Right lobe of liver (tissue), 6 donors: ENCODE data around the gene NUFIP2. TPM values are rescaled to one million over a fixed set of nuclear protein-coding genes. Genes with fewer than 3 reads are reported as not detected.
"Not testable (repeated sequence)": the region's sequence is repeated elsewhere in the genome, so short reads cannot be mapped to it uniquely, and the experiment has no call there.

Experiments
- ATAC-seq, 4 donors: fragments of 200-7000 bp; cut with Tn5 transposase; one replicate each; pipeline ENCODE4 v1.9.1; 2020; ENCODE audit warnings: mild to moderate bottlenecking in 4 of 4, moderate library complexity in 4 of 4
- DNase-seq, 3 donors: peaks; one replicate each; pipeline ENCODE4 v3.0.0-alpha.2; 2020
- H3K27ac ChIP-seq, 3 donors: fragments of 200-600 bp; one replicate each; pipeline ENCODE4 v1.8.0; 2022
- H3K27me3 ChIP-seq, 2 donors: fragments of 200-600 bp; one replicate each; pipeline ENCODE4 v1.8.0; 2022
- H3K36me3 ChIP-seq, 4 donors: fragments of 200-600 bp; sonication (generic) in 1 of 4; one replicate each; pipeline versions ENCODE4 v1.5.1 to v1.8.0; 2017 to 2022; ENCODE audit warnings: control low read depth in 1 of 4
- H3K4me1 ChIP-seq, 4 donors: fragments of 200-600 bp; sonication (generic) in 1 of 4; one replicate each; pipeline versions ENCODE4 v1.5.1 to v1.8.0; 2017 to 2022; ENCODE audit warnings: control low read depth in 1 of 4
- H3K4me3 ChIP-seq, 3 donors: fragments of 200-600 bp; one replicate each; pipeline ENCODE4 v1.8.0; 2022
- H3K9me3 ChIP-seq, 4 donors: fragments of 200-600 bp; sonication (generic) in 1 of 4; one replicate each; pipeline versions ENCODE4 v1.5.1 to v1.8.0; 2017 to 2022; ENCODE audit warnings: control low read depth in 1 of 4
- CTCF ChIP-seq, 4 donors: fragments of 200-600 bp in 3 of 4; fragments of 450-650 bp in 1 of 4; IDR thresholded peaks; one replicate each; pipeline versions ENCODE4 v1.5.1 to v1.8.0; 2016 to 2022; ENCODE audit warnings: antibody characterized with exemption in 4 of 4, mild to moderate bottlenecking in 2 of 4
- POLR2A ChIP-seq: fragments of 450-650 bp; IDR thresholded peaks from one replicate; pipeline ENCODE4 v1.6.1; 2017; ENCODE audit warnings: antibody characterized with exemption, mild to moderate bottlenecking
- WGBS: methylation state at CpG from one replicate; pipeline ENCODE4 v1.1.6; 2018; ENCODE audit warnings: low coverage, low lambda C conversion rate; ENCODE audit not compliant: insufficient coverage; ENCODE audit errors: missing lambda C conversion rate; 5-methylcytosine and 5-hydroxymethylcytosine counted together
- intact Hi-C, 2 donors: fragments of 100-400 bp; cut with DNase I; formaldehyde crosslinking; loops; one replicate each; pipeline versions ENCODE4 v1.11.2 to v1.14.1; 2022
- total RNA-seq, 6 experiments: library from RNA; depleted of rRNA in 2 of 6; stranded (reverse); fragments of >200 nt in 2 of 6; fragmentation: NEBNext Ultra II Directional in 3 of 6; extraction: Animal tissue kit (Norgen Biotek cat#: 25700) in 3 of 6; gene quantifications; one replicate each; pipeline versions ENCODE4 v1.1.0 to v1.2.4, GENCODE V29; 2016 to 2023
- donor health status: DM: no; HTN: yes; CAD: no.
- donor health status: DM: no; HTN: no; CAD: no.
- donor health status: DM: no; HTN: no; CAD: no.
- donor health status: DM: no; HTN: yes; CAD: no.
- donor health status: DM: no; HTN: yes; CAD: no.

Gene NUFIP2
- total RNA-seq, 6 experiments from 2014 or later, result 16.1 to 31.2 (median 22.5) TPM

- Histone ChIP-seq H3K4me1 (peaks cover 0 to 7% (median 0%) of the 10 kb centered on the region in 4 donors), H3K27me3 (no peaks in the 10 kb centered on the region), H3K36me3 (no peaks in the 10 kb centered on the region), H3K27ac (no peak overlapping the region), H3K4me3 (no peak overlapping the region), H3K9me3 (no peaks in the 10 kb centered on the region)
- ATAC-seq (no peak), DNase-seq (no peak)
- intact Hi-C loops, result no loop called here
- TF ChIP-seq POLR2A (no peak), CTCF (IDR thresholded peaks at IDR 0.05) (no peak)
- WGBS, result 82% methylated on average over 1 of the region's 1 CpG
These were observed 60.6 kb downstream of the NUFIP2 start for GRCh38 chr17:29233301-29233700.

- Histone ChIP-seq H3K27ac (no peak overlapping the region), H3K27me3 (no peaks in the 10 kb centered on the region), H3K36me3 (no peaks in the 10 kb centered on the region), H3K4me1 (no peaks in the 10 kb centered on the region), H3K4me3 (no peak overlapping the region), H3K9me3 (no peaks in the 10 kb centered on the region)
- ATAC-seq (no peak), DNase-seq (no peak)
- no peak for TF ChIP-seq POLR2A
- no peak for TF ChIP-seq CTCF (IDR thresholded peaks at IDR 0.05)
- intact Hi-C loops, result no loop called here
These were observed 68.6 kb downstream of the NUFIP2 start for GRCh38 chr17:29225396-29225795.

DNA sequence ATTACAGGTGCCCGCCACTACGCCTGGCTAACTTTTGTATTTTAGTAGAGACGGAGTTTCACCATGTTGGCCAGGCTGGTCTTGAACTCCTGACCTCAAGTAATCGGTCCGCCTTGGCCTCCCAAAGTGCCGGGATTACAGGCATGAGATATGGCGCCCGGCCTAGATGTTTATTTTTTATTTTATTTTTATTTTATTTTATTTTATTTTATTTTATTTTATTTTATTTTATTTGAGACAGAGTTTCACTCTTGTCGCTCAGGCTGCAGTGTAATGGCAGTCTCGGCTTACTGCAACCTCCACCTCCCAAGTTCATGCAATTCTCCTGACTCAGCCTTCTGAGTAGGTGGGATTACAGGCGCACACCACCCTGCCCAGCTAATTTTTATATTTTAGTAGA lies 72.6 kb downstream of the NUFIP2 start:
- H3K9me3 ChIP-seq, intact Hi-C loops, H3K27ac ChIP-seq, H3K27me3 ChIP-seq, DNase-seq, ATAC-seq, H3K4me1 ChIP-seq, H3K36me3 ChIP-seq, H3K4me3 ChIP-seq: not testable (repeated sequence)
- 94% methylated on average over 8 of the region's 11 CpGs for WGBS

GRCh38 chr17:29219378-29220047 lies 74.4 kb downstream of the NUFIP2 start:
- H3K9me3 ChIP-seq, result no peaks in the 10 kb centered on the region
- no peaks in the 10 kb centered on the region for H3K27me3 ChIP-seq
- ATAC-seq (peak; percentile 98 to 100 (median 99)), DNase-seq (peak; percentile 67 to 86 (median 74))
- peaks cover 0 to 4% (median 0%) of the 10 kb centered on the region in 4 donors for H3K4me1 ChIP-seq
- H3K4me3 ChIP-seq, result no peak overlapping the region
- H3K36me3 ChIP-seq, result no peaks in the 10 kb centered on the region
- intact Hi-C loops, result loop anchor here (5.0 to 10.0 kb wide), 2 partner anchors 67 to 75 kb away; no protein-coding TSS in a partner anchor
- TF ChIP-seq POLR2A (no peak), CTCF (IDR thresholded peaks at IDR 0.05) (peak; percentile 92 to 98 (median 97))
- no peak overlapping the region for H3K27ac ChIP-seq
- WGBS, result 5% methylated on average over 14 of the region's 14 CpGs

DNA sequence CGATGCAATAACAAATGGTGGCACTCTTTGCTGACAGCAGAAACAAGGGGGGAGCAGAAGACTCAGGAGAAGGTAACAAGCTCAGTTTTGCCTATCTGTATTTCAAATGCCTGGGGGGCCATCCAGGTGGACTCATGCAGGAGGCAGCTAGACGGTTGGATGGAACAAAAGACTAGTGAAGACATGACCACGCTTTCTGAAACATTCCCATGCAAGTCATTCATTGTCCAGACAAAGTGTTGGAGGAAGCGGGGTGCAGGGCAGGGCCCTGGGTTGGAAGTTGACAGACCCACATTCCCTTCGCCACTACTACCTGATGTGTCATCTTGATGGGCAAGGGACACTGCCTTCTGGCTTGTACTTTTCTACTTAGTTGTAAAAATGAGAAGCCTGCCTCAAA lies 77.1 kb downstream of the NUFIP2 start:
- DNase-seq (no peak), ATAC-seq (no peak)
- Histone ChIP-seq H3K4me3 (no peak overlapping the region), H3K4me1 (peaks cover 0 to 4% (median 0%) of the 10 kb centered on the region in 4 donors), H3K9me3 (no peaks in the 10 kb centered on the region), H3K27ac (no peak overlapping the region), H3K36me3 (no peaks in the 10 kb centered on the region), H3K27me3 (no peaks in the 10 kb centered on the region)
- TF ChIP-seq POLR2A (no peak), CTCF (IDR thresholded peaks at IDR 0.05) (no peak)
- intact Hi-C loops, result loop anchor here (5.0 to 10.0 kb wide), 2 partner anchors 65 to 72 kb away; no protein-coding TSS in a partner anchor
- 83% methylated on average over 5 of the region's 5 CpGs for WGBS
